ENCODE measurements around the gene ARFIP1. TPM values are rescaled to one million over a fixed set of nuclear protein-coding genes. Genes with fewer than 3 reads are reported as not detected.

ARFIP1 gene
- total RNA-seq, 1 donor: 55.5 TPM

DNA sequence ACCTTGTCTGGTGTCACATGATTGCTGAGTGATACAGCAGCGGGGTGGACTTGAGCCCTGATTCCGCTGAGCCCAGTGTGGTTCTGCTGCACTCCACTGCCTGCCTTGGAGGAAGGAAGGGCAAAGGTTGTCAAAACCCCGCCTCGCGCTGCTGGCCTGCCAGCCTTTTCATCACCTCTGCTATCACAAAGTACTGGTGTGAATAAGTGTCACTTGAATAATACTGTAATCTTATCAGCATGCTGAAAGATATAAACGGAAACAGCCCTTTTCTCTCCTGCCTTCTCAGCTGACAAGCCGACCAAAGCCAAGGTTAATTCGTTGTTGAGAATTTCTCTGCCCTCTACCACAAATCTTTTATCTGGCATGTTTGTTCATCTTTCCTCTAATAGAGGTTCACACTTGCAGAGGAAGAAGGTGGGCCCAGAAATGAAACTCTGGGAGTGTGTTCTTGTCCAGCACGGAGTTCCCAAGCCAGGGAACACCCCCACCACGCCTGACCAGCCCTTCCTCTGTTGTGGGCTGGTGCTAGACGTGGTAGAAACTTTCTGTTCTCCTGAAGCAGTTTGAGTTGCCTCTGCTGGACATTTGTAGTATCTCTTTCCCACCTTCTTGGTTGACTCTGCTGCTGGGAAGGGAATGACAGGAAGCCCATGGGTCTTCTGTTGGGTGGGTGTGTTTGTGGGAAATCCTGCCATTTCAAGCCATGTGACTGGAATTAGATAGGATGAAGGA lies 177.8 kb downstream of the ARFIP1 start:
- TF ChIP-seq, protein P1, sequence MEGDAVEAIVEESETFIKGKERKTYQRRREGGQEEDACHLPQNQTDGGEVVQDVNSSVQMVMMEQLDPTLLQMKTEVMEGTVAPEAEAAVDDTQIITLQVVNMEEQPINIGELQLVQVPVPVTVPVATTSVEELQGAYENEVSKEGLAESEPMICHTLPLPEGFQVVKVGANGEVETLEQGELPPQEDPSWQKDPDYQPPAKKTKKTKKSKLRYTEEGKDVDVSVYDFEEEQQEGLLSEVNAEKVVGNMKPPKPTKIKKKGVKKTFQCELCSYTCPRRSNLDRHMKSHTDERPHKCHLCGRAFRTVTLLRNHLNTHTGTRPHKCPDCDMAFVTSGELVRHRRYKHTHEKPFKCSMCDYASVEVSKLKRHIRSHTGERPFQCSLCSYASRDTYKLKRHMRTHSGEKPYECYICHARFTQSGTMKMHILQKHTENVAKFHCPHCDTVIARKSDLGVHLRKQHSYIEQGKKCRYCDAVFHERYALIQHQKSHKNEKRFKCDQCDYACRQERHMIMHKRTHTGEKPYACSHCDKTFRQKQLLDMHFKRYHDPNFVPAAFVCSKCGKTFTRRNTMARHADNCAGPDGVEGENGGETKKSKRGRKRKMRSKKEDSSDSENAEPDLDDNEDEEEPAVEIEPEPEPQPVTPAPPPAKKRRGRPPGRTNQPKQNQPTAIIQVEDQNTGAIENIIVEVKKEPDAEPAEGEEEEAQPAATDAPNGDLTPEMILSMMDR (IDR thresholded peaks at IDR 0.05; ENCODE audit: insufficient read depth, low read length): peak; percentile 18
- DNase-seq (ENCODE audit: low read depth): peak; percentile 39
- no peak overlapping the region for H3K4me3 ChIP-seq (ENCODE audit: low read depth, low read length)

- H3K4me3 ChIP-seq (ENCODE audit: low read depth, low read length): no peak overlapping the region
- DNase-seq (ENCODE audit: low read depth): no peak
- TF ChIP-seq, protein P1 (IDR thresholded peaks at IDR 0.05; ENCODE audit: insufficient read depth, low read length): no peak
Measured at GRCh38 chr4:152959080-152959479, 179.3 kb downstream of the ARFIP1 start.

DNA sequence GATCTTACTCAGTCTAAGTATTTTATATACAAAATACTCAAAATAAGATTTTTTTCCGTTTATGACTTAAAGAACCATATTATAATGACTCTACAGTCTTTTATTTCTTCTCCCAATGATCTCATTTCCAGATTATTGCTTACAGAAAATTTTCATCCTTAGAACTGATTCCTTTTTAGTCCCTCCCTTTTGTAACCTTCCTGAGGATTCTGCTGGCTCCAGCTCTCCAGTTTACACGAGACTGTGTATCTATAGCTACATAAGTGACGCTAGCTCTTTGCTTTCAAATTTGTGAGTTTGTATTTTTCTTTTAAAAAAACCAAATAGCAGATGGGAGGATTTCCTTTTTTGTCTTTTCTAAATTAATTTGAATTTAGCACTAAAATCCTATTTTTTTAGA lies 180.3 kb downstream of the ARFIP1 start:
- TF ChIP-seq, protein P1 (IDR thresholded peaks at IDR 0.05; ENCODE audit: insufficient read depth, low read length): no peak
- DNase-seq (ENCODE audit: low read depth): no peak
- H3K4me3 ChIP-seq (ENCODE audit: low read depth, low read length): no peak overlapping the region

DNA sequence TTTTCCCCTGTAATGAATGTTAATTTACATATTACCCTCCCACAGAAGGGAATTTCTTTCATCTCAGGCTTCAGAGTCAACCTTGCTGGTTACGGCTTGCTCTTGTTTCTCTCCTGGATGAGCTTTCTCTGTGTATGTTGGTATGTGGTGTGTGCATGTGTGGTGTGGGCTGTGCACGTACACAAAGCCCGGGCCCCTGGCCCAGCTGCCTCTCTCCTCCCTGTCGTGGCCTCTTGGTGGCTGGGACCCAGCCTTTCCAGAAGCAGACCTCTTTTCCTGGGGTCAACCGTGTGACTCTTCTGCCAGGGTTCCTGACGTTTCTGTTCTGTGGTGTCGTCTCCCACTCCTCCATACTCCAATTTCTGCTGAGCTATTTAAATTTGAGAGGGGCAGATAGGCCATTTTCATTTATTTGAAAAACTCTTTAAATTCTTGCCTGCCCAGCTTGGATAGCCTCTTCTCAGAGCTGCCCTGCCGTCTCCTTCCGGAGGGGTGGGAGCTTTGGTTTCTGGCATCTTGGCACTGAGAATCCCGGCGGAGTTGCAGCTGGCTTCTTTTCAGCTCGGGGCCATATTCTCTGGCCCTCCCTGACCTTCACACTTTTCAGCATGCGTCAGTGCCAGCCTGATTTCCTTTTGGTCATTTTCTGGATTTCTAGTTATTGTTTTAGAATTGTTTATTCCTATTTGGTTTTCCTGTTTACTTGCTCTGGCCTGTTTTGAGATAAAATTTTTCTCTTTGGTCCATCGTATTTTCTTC lies 181.4 kb downstream of the ARFIP1 start:
- TF ChIP-seq, protein P1 (IDR thresholded peaks at IDR 0.05; ENCODE audit: insufficient read depth, low read length): no peak
- no peak overlapping the region for H3K4me3 ChIP-seq (ENCODE audit: low read depth, low read length)
- no peak for DNase-seq (ENCODE audit: low read depth)

- H3K4me3 ChIP-seq (ENCODE audit: low read depth, low read length): no peak overlapping the region
- peak; percentile 74 for DNase-seq (ENCODE audit: low read depth)
- TF ChIP-seq, protein P1 (IDR thresholded peaks at IDR 0.05; ENCODE audit: insufficient read depth, low read length): no peak
Measured at GRCh38 chr4:152961773-152962115, 182.0 kb downstream of the ARFIP1 start.

Other genes with a start within 250 kb of the ARFIP1 start
- gene FBXW7, start 243.9 kb upstream of the ARFIP1 start, total RNA-seq (ENCODE audit: low replicate concordance): 59.7 and 77.0 TPM in 2 replicates
- 5.5 and 15.5 TPM in 2 replicates for gene TMEM154, start 100.0 kb upstream of the ARFIP1 start, total RNA-seq (ENCODE audit: low replicate concordance)
- gene TIGD4, start 224 bp upstream of the ARFIP1 start, total RNA-seq (ENCODE audit: low replicate concordance): 0.25 and 0.27 TPM in 2 replicates
- gene FHDC1, start 156.4 kb downstream of the ARFIP1 start, total RNA-seq (ENCODE audit: low replicate concordance): 0.09 and 0.16 TPM in 2 replicates

Data from fibroblast of the aortic adventitia (primary cell).